ENCODE measurements around the gene CAND2.
"Not testable (repeated sequence)": the region's sequence is repeated elsewhere in the genome, so short reads cannot be mapped to it uniquely, and the experiment has no call there.

DNA sequence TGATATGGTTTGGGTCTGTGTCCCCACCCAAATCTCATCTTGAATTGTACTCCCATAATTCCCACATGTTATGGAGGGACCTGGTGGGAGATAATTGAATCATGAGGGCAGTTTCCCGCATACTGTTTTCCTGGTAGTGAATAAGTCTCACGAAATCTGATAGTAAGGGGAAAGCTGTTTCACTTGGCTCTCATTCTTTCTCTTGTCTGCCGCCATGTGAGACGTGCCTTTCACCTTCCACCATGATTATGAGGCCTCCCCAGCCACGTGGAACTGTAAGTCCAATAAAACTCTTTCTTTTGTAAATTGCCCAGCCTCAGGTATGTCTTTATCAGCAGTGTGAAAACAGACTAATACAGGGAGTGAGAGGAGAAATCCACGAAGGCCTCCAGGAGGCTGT lies 20.5 kb upstream of the CAND2 start:
- not testable (repeated sequence) for TF ChIP-seq CTCF, POLR2A (IDR thresholded peaks at IDR 0.05)

All from breast epithelium (tissue), 3 donors.